SK-N-MC (cell line): ENCODE data around the gene TMEM252.

Experiments
- EZH2 ChIP-seq: fragments of 200-600 bp; sonication (generic); IDR thresholded peaks from one replicate; pipeline ENCODE4 v1.6.1; 2017; ENCODE audit warnings: antibody characterized with exemption
- FOXP2 ChIP-seq: optimal IDR thresholded peaks from 2 replicates; pipeline ENCODE3; 2011; ENCODE audit warnings: mild to moderate bottlenecking, moderate library complexity; ENCODE audit not compliant: insufficient read depth; ENCODE audit errors: extremely low read length, control extremely low read depth
- POLR2AphosphoS5 ChIP-seq: IDR thresholded peaks from 2 replicates; pipeline ENCODE4 v1.6.1; 2012; ENCODE audit warnings: mild to moderate bottlenecking, low read depth, low read length, borderline replicate concordance

GRCh38 chr9:68515326-68516017 is 25.2 kb downstream of the TMEM252 start:
- no peak for TF ChIP-seq EZH2
- TF ChIP-seq FOXP2, result no peak
- no peak for TF ChIP-seq POLR2AphosphoS5
